Neuron (in vitro differentiated cells): ENCODE measurements around the gene CD74.
"Not testable (repeated sequence)": the region's sequence is repeated elsewhere in the genome, so short reads cannot be mapped to it uniquely, and the experiment has no call there.

Experiments
- H2AFZ ChIP-seq: one replicate; pipeline ENCODE4 v1.6.1; 2013; ENCODE audit warnings: low read depth, mild to moderate bottlenecking, inconsistent platforms, low read length, moderate library complexity
- H3K27me3 ChIP-seq: one replicate; pipeline ENCODE4 v1.6.1; 2013; ENCODE audit warnings: low read length; ENCODE audit not compliant: insufficient read depth
- H3K36me3 ChIP-seq: one replicate; pipeline ENCODE4 v1.6.1; 2013; ENCODE audit warnings: low read length; ENCODE audit not compliant: insufficient read depth
- H3K4me1 ChIP-seq: one replicate; pipeline ENCODE4 v1.6.1; 2013; ENCODE audit warnings: low read length; ENCODE audit not compliant: insufficient read depth
- H3K4me3 ChIP-seq: 2 replicates; pipeline ENCODE4 v1.5.1; 2013; ENCODE audit warnings: mild to moderate bottlenecking, low read length, moderate library complexity
- H3K9me3 ChIP-seq: one replicate; pipeline ENCODE4 v1.6.1; 2013; ENCODE audit warnings: low read length

Gene CD74

DNA sequence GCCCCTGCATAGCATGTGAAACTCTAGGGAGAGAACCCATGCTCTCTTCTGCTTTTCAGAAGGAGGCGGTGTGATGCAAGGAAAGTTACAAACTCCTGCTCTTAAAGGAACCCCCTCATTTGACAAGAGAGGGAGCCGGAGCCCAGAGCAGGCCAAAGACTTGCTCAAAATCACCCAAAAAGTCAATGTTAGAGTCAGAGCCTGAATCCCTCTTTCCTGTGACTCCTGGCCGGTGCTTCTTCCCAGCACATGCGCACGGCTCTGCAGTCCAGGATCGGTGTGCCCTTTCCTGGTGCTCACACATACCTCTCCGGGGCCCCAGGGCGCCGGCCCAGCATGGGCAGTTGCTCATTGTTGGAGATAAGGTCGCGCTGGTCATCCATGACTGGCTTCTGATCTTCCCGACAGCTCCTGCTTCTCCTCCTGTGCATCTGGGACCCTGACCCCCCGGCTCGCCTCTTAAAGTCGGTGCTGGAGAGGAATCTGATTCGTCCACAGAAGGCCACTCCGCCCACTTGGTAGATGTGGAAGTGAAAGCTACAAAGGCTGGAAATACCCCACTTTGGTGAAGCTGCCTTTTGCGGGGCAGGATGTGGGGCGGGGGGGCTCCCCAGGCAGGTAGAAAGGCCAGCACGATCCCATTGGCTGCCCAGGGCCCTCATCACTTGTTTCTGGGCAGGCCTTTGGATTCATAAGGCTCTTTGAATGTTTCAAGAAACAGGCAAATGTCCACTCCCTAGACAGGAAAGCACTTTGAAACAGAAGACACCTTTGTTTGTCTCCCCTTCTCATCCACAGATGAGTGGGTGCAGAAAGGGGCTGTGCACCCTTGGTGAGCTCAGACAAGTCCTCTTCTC lies at the start of gene CD74:
Gene CD74 (minus strand): TSS at position 592 of the 857 bp plus-strand sequence. CDS start 161 bp downstream, at position 431.
- peak within 1 kb of the TSS; percentile 27 for H2AFZ ChIP-seq
- no peaks in the 10 kb centered on the region for H3K36me3 ChIP-seq
- H3K4me3 ChIP-seq = peak within 1 kb of the TSS; percentile 28
- H3K27me3 ChIP-seq = no peaks in the 10 kb centered on the region
- H3K4me1 ChIP-seq = peaks cover 15% of the 10 kb centered on the region
- no peaks in the 10 kb centered on the region for H3K9me3 ChIP-seq

DNA sequence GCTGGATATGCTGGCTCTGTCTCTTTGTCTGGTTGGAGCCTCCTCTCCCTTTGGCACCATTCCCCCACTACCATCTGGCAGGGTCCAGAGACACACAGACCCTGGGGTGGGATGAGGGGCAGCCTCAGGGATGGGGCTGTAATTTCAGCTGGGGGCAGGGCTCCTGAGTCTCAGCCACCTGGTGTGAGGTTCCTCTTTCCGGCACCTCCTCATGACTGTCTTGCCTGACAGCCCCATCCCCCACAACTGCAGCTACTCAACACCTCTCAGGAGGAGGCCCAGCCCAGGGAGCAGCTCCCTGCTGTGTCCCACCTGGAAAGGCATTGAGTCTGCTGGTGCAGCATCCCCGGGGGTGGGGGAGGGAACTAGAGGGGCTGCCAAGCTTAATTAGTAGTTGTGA lies 48.5 kb upstream of the CD74 start:
- Histone ChIP-seq H3K9me3 (no peaks in the 10 kb centered on the region), H3K27me3 (no peaks in the 10 kb centered on the region), H3K4me3 (no peak overlapping the region), H3K36me3 (no peaks in the 10 kb centered on the region), H2AFZ (no peak overlapping the region), H3K4me1 (no peaks in the 10 kb centered on the region)

DNA sequence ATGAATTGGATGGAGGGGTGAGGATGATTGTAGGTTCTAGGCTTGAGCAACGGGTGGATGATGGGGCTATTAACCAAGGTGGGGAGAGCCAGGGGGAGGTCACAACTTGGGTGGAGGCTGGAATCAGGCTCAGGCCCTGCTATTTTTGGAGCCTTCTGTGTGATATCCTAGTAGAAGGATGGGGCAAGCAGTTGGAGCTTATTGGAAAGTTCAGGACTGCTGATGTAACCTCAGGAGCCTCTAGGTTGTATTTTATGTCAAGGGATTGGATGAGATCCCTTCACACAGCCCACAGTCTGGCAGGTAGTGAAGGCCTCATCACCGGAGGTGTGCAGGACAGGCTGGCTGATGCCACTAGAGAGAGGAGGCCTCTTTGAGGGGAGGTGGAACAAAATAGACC lies 48.1 kb upstream of the CD74 start:
- no peaks in the 10 kb centered on the region for H3K36me3 ChIP-seq
- no peak overlapping the region for H2AFZ ChIP-seq
- no peaks in the 10 kb centered on the region for H3K27me3 ChIP-seq
- H3K4me3 ChIP-seq = no peak overlapping the region
- H3K4me1 ChIP-seq = no peaks in the 10 kb centered on the region
- H3K9me3 ChIP-seq = no peaks in the 10 kb centered on the region

DNA sequence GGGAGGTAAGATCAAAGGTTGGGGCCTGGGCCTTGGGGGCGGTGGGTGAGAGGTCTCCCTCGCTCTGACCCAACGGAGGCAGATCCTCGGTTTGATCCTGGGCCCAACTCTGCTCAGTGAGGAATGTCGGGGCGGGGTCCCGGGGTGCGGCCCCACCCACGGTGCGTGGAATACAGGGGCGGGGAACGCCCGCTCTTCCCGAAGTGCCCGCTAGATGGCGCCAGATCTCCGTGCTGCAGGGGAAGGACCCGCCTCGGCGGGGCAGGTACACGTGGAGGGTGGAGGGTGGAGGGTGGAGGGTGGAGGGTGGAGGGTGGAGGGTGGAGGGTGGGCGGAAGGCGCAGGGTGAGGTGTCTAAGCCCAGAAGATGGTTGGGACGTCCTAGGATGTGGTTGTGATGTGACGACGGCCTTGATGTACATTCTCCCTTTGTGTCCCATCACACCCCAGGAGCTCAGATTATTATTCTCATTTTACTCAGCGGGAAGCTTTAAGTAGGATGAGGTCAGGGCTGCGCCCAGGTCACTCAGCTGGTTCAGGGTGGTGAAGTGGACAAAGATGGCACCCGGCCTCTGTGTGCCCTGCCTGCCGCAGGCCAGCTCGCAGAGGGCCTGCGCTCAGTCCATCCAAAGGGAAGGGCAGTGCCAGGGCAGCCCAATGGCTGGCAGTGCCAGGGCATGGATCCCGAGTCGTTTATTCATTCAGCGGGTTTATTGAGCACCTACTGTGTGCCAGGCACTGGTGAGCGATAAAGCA lies 46.3 kb upstream of the CD74 start:
- H3K27me3 ChIP-seq = no peaks in the 10 kb centered on the region
- H3K36me3 ChIP-seq = no peaks in the 10 kb centered on the region
- H2AFZ ChIP-seq = no peak overlapping the region
- H3K9me3 ChIP-seq = peaks cover 2% of the 10 kb centered on the region
- no peaks in the 10 kb centered on the region for H3K4me1 ChIP-seq
- no peak overlapping the region for H3K4me3 ChIP-seq

DNA sequence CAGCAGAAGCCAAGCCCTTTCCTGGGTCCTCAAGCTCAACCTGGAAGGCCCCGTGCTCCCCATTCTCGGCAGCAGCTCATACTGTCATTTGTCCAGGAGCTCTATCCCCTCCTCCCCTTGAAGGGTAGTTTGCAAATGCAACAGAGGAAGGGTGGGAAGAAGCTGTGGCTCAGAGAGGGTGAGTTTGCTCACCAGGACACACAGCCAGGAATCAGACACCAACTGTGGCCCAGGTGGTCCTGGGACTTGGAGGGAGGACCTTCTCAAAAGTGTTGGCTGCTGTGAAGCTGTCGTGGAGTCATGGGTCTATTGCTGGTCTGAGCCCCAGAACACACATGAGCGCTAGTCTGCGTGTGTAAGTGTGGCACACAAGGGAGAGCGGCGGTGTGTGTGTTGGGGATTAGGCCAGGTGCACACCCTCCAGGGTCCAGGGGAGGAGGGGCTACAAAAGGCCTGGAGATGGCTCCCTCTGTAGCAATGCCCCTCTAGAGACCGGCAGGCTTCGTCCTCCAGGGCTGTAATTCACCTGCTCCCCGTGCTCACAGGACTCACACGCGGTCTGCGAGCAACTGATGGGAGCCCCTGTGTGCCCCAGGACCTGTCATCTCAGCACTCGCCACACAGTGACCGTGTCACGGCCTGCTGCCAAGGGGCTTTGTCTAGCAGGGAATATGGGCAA lies 45.0 kb upstream of the CD74 start:
- Histone ChIP-seq H3K36me3 (no peaks in the 10 kb centered on the region), H3K4me3 (no peak overlapping the region), H3K9me3 (peaks cover 2% of the 10 kb centered on the region), H3K4me1 (no peaks in the 10 kb centered on the region), H3K27me3 (no peaks in the 10 kb centered on the region), H2AFZ (no peak overlapping the region)

DNA sequence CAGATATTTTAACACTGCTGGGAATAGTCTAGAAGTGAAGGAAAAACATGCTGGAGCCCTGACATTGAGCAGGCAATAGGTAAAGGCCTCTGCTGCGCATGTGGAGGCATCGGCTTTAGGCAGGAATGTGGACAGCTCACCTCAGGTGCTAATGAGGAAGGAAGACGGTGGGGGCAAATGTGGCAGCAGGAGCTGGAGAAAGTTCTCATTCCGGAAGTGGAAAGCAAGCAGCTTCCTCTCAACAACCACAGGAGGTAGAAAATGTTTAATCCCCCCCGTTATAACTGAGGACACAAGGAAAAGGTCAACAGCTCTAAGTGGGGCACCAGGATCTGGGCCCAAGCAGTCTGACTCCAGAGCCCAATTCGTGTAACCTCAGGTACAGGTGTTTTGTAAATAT lies 44.4 kb upstream of the CD74 start:
- peaks cover 2% of the 10 kb centered on the region for H3K9me3 ChIP-seq
- no peaks in the 10 kb centered on the region for H3K36me3 ChIP-seq
- no peaks in the 10 kb centered on the region for H3K4me1 ChIP-seq
- no peaks in the 10 kb centered on the region for H3K27me3 ChIP-seq
- H2AFZ ChIP-seq = no peak overlapping the region
- no peak overlapping the region for H3K4me3 ChIP-seq

DNA sequence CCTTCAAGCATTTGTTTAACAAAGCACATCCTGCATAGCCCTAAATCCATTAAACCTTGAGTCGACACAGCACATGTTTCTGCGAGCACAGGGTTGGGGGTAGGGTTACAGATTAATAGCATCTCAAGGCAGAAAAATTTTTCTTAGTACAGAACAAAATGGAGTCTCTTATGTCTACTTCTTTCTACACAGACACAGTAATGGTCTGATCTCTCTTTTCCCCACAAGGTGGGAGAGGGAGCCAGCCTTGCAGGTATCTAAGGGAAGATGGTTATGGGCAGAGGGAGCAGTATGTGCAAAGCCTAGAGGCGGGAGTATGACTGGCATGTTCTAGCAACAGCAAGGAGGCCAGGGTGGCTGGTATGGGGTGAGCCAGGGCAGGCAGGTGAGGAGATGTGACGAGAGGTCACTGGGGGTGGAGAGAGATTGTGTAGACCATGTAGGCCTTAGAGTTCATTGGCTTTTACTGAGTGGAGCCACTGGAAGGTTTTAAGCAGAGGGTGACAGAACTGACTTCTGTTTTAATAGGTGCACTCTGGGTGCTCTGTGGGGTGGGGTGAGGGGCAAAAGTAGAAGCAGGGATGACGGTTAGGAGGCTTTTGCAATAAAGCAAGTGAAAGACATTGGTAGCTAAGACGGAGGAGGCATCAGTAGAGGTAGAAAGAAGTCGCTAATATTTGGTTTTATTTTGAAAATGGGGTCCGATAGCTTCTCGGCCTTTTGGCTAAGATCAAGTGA lies 42.0 kb upstream of the CD74 start:
- no peaks in the 10 kb centered on the region for H3K4me1 ChIP-seq

DNA sequence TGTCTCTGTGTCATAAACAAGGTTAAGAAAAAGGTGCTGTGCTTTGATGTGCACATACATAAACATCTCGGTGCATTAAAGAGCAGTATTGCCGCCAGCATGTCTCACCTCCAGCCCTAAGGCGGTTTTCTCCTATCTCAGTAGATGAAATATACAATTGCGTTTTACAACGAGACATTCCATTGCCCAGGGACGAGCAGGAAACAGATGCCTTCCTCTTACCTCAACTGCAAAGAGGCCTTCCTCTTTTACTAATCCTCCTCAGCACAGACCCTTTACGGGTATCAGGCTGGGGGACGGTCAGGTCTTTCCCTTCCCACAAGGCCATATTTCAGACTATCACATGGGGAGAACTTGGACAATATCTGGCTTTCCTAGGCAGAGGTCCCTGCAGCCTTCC lies 41.3 kb upstream of the CD74 start:
- not testable (repeated sequence) for H3K36me3 ChIP-seq, H3K9me3 ChIP-seq, H3K4me1 ChIP-seq, H3K4me3 ChIP-seq, H3K27me3 ChIP-seq, H2AFZ ChIP-seq

More for the DNA sequence above, 42.0 kb upstream of the CD74 start:
- no peak overlapping the region for H3K4me3 ChIP-seq
- H3K9me3 ChIP-seq = peaks cover 7% of the 10 kb centered on the region
- no peaks in the 10 kb centered on the region for H3K36me3 ChIP-seq
- H2AFZ ChIP-seq = no peak overlapping the region
- no peaks in the 10 kb centered on the region for H3K27me3 ChIP-seq

DNA sequence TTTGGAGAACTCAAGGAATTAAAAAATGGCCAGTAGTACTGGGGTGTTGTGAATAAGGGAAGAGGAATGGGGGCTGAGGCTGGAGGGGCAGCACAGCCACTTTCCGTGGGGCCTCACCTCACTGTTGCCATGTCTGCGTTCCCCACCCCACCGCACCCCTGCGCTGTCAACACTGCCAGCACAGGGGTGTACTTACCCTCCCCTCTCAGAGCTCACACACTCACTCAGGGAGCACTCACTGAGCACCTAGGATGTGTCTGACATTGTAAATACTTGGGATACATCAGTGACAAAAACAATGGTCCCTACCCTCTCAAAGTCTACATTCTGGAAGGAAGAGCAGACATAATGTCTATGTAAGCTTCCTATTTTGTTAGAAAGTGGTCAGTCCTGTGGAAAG lies 40.2 kb upstream of the CD74 start:
- peaks cover 2% of the 10 kb centered on the region for H3K36me3 ChIP-seq
- peaks cover 9% of the 10 kb centered on the region for H3K4me1 ChIP-seq
- peaks cover 7% of the 10 kb centered on the region for H3K9me3 ChIP-seq
- no peaks in the 10 kb centered on the region for H3K27me3 ChIP-seq
- no peak overlapping the region for H2AFZ ChIP-seq
- H3K4me3 ChIP-seq = no peak overlapping the region

DNA sequence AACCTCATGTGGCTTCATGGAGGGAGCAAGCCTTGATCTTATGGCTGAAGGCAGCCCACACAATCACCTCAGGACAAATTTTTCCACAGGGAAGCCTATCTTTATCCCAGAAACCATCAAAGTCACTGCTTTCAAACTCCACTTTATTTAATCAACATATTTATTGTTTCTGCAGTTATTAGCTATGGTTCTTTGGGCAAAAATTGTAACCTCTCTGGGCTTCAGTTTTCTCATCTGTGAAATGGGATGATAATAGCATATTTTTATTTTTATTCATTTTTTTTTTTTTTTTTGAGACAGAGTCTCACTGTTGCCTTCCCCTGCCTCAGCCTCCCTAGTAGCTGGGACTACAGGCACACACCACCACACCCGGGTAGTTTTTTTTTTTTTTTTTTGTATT lies 38.9 kb upstream of the CD74 start:
- Histone ChIP-seq H3K9me3 (peaks cover 7% of the 10 kb centered on the region), H3K36me3 (peaks cover 15% of the 10 kb centered on the region), H3K4me1 (peaks cover 17% of the 10 kb centered on the region), H2AFZ (no peak overlapping the region), H3K4me3 (no peak overlapping the region), H3K27me3 (no peaks in the 10 kb centered on the region)

DNA sequence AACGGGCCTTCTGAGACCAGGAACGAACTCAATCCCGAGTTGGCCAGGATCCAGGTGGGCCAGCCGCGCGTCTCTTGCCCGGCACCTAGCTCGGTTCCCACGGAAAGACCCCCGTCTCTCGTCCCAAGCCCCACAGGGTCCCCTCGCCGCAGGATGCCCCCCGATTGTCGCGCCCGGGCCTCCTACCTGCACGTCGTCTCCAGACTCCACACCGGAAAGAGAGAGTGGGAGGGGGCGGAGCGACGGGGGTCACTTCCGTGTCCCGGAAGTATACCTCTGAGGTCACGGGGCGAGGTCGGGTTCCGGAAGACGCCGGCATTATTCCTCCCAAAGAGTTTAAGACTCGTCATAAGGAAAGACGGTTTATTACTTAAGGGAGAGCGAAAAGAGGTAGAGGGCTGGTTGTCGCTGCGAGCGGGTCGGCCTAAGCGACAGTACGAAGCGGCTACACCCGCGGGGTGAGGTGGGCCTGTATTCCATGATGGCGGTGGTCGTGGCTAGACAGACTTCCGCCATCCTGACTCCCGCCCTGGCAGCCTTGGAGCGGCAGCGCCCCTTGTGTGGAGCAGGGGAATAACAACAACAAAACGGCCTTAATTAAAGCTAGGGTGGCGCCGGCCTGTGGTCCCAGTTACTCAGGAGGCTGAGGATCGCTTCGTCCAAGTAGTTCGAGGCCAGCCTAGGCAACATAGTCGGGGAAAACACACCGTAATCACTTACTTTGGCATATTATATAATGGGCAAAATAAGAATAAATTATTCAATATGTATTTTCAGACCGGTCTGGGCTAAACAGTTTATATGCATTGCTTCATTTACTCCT lies 37.0 kb upstream of the CD74 start, which contains the start of gene RPS14:
Gene RPS14 (minus strand): TSS at position 223 of the 823 bp plus-strand sequence. CDS start 2,006 bp downstream, outside the sequence.
- H3K36me3 ChIP-seq = peaks cover 34% of the 10 kb centered on the region
- H3K27me3 ChIP-seq = no peaks in the 10 kb centered on the region
- H3K4me1 ChIP-seq = peaks cover 17% of the 10 kb centered on the region
- peaks cover 7% of the 10 kb centered on the region for H3K9me3 ChIP-seq
- H2AFZ ChIP-seq = peak within 1 kb of the TSS; percentile 36
- H3K4me3 ChIP-seq = peak within 1 kb of the TSS; percentile 95

DNA sequence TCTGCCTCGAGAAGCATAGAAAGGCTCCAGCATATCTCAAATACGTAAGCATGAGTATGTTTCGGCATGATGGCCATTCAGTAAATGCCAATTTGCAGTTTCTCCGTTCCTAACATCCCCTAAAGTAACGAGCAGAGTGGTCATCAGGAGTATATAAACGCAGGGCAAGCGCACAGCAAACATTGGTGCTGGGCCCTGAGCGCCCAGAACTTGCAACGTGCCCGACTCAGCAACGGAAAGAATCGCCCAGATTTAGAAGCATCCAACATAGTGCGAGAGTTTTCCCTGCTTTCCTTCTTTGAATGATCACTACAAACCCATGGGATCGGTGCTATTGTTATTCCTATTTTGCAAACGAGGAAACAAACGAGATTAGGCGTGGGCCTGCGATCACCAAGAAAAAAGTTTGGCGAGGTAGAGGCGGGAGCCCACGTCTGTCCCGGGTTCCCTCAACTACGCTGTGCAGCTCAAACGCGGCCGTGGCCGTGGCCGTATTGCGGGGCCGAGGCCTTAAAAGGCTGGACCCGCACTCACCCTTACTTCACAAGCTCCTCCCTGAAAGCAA lies 36.3 kb upstream of the CD74 start:
- Histone ChIP-seq H2AFZ (no peak overlapping the region), H3K27me3 (no peaks in the 10 kb centered on the region), H3K9me3 (peaks cover 5% of the 10 kb centered on the region), H3K4me1 (peaks cover 17% of the 10 kb centered on the region), H3K4me3 (peak overlapping the region; percentile 95), H3K36me3 (peaks cover 41% of the 10 kb centered on the region)
